Neutrophil (primary cell): ENCODE results near the gene ONECUT3.

ENCODE experiments used
- H3K27ac ChIP-seq: fragments of 200-600 bp; sonication (generic); 2 replicates; pipeline ENCODE4 v1.5.1; 2016; ENCODE audit warnings: mild to moderate bottlenecking, moderate library complexity
- H3K27me3 ChIP-seq: fragments of 200-600 bp; sonication (generic); 2 replicates; pipeline ENCODE4 v1.6.0; 2016; ENCODE audit warnings: mild to moderate bottlenecking
- H3K36me3 ChIP-seq: fragments of 200-600 bp; sonication (generic); 2 replicates; pipeline ENCODE4 v1.5.1; 2017
- H3K4me1 ChIP-seq, 2 experiments: fragments of 200-600 bp in 1 of 2; sonication (generic) in 1 of 2; 1 replicate in 1 of 2; 2 replicates in 1 of 2; pipeline versions ENCODE4 v1.5.1 to v1.6.1; 2013 to 2016; ENCODE audit warnings: low read depth in 1 of 2, low read length in 1 of 2, mild to moderate bottlenecking in 1 of 2, moderate library complexity in 1 of 2; ENCODE audit not compliant: control insufficient read depth in 1 of 2, insufficient read depth in 1 of 2
- H3K4me3 ChIP-seq, 2 experiments: fragments of 200-600 bp in 1 of 2; sonication (generic) in 1 of 2; 1 replicate in 1 of 2; 2 replicates in 1 of 2; pipeline ENCODE4 v1.5.1; 2013 to 2016; ENCODE audit warnings: low read depth in 1 of 2, low read length in 1 of 2, mild to moderate bottlenecking in 1 of 2, moderate library complexity in 1 of 2
- H3K9me3 ChIP-seq: fragments of 200-600 bp; sonication (generic); 2 replicates; pipeline ENCODE4 v1.5.1; 2016
- TF ChIP-seq, protein P1 (sequence below): fragments of 200-600 bp; sonication (generic); IDR thresholded peaks from 2 replicates; pipeline ENCODE4 v1.5.1; 2016; ENCODE audit warnings: antibody characterized with exemption

ONECUT3 gene

DNA sequence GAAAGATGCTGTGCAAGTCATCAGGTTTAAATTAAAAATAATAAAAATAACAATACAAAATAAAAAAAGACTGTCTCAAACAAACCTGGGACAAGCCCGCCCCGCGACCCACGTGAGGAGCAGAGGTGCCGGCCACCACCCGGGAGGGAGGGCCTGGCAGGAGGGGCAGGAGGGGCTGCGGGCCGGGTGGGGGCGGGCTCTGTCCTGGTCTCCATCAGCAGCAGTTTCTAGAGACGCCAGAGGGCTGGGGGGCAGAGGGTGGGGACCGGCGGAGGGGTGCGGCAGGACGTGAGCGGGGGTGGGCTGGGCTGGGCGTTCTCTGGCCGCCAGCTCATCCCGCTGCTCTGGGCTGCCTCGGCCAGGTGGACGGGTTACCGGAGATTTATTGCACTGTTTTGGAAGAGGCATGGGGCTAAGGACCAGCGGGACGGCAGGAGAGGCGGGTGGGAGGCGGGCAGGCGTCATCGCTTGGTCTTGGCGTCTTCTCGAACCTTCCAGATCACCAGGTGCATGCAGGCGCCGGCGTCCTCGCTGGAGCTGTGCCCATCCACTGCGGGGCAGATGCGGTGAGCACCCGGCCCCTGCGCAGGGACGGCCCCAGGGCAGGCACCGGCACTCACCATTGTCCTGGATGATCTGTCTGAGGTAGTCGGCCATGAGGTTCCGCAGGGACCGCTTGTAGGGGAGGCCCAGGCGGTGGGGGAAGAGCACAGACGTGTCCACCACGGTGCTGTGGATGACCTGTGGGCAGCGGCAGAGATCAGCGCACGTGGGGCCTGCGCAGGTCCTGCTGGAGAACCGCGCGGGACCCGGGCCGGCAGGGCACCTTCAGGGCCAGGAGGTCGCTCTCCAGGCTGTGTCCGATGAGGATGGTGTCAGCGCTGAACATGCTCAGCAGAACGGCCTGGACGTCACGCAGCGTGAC lies 62.6 kb downstream of the ONECUT3 start:
- Histone ChIP-seq H3K4me1 (peaks cover 16 to 18% of the 10 kb centered on the region in 2 experiments), H3K4me3 (no peak overlapping the region), H3K36me3 (peaks cover 64% of the 10 kb centered on the region), H3K27ac (no peak overlapping the region), H3K9me3 (no peaks in the 10 kb centered on the region), H3K27me3 (no peaks in the 10 kb centered on the region)
- TF ChIP-seq, protein P1, sequence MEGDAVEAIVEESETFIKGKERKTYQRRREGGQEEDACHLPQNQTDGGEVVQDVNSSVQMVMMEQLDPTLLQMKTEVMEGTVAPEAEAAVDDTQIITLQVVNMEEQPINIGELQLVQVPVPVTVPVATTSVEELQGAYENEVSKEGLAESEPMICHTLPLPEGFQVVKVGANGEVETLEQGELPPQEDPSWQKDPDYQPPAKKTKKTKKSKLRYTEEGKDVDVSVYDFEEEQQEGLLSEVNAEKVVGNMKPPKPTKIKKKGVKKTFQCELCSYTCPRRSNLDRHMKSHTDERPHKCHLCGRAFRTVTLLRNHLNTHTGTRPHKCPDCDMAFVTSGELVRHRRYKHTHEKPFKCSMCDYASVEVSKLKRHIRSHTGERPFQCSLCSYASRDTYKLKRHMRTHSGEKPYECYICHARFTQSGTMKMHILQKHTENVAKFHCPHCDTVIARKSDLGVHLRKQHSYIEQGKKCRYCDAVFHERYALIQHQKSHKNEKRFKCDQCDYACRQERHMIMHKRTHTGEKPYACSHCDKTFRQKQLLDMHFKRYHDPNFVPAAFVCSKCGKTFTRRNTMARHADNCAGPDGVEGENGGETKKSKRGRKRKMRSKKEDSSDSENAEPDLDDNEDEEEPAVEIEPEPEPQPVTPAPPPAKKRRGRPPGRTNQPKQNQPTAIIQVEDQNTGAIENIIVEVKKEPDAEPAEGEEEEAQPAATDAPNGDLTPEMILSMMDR = no peak

DNA sequence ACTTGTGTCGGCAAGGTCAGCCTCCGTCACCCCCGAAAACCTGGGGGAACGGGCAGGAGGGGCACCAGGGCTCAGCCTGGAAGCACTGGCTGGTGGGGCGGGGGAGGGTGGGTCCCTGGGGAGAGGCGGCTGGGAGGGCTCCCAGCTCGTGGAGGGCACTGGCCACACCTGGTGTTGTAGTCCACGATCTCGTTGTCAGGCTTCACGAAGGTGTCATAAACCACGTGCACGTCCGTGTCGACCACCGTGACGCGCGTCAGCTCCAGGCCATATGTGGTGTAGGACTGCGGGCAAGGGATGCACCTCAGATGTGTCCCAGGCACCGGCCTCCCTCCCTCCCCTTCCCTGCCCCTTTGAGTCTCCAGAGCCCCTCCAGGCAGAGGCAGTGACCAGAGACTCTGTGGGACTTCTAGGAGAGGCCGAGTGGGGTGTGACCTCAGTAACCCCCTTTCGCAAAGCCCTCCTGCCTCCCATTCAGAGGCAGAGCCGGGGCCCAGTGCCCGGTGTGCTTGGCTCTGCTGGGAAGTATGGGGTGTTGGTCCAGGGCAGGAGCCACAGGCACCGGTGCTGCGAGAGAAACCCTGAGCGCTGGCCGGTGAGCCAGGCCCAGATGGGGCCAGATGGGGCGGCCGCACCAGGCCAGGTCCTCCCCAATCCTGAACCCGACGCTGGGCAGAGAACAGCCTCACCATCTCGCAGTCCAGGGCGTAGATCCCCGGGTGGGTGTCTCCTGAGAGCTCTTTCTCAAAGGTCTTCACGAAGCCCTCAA lies 63.4 kb downstream of the ONECUT3 start:
- Histone ChIP-seq H3K4me3 (no peak overlapping the region), H3K36me3 (peaks cover 72% of the 10 kb centered on the region), H3K9me3 (no peaks in the 10 kb centered on the region), H3K27me3 (no peaks in the 10 kb centered on the region), H3K27ac (no peak overlapping the region), H3K4me1 (peaks cover 12 to 13% of the 10 kb centered on the region in 2 experiments)
- TF ChIP-seq, protein P1 = no peak

GRCh38 chr19:1817553-1818179 lies 64.4 kb downstream of the ONECUT3 start:
- Histone ChIP-seq H3K27me3 (no peaks in the 10 kb centered on the region), H3K9me3 (no peaks in the 10 kb centered on the region), H3K27ac (no peak overlapping the region), H3K4me1 (peaks cover 8 to 10% of the 10 kb centered on the region in 2 experiments), H3K36me3 (peaks cover 81% of the 10 kb centered on the region), H3K4me3 (no peak overlapping the region)
- TF ChIP-seq, protein P1 = no peak

DNA sequence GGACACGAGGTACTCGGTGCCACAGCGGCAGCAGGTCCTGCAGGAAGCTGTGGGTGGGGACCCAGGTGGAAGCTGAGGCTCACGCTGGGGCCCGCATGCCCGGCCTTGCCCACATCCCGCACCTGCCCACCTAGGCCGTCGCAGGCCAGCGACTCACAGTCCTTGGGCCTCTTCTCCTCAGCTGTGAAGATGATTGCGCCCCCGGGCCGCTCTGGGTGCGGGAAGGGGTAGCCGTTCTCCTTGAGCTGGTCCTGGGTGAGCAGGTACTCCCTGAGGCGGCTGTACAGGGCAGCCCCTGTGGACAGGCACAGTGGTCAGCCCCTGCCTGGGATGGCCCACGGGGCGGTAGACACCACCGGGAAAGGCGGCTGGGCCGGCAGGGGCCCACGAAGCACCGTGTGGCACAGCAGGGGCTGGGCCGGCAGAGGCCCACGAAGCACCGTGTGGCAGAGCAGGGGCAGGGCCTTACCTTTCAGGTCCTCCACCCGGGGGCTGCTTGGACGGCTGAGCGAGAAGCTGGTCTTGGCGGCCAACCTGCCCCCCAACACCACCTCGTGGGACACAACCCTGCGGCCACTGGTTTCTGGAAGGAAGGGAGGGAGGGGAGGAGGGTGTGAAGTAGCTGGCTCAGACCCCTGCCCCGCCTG lies 65.4 kb downstream of the ONECUT3 start:
- Histone ChIP-seq H3K27ac (no peak overlapping the region), H3K27me3 (no peaks in the 10 kb centered on the region), H3K36me3 (peaks cover 91% of the 10 kb centered on the region), H3K4me1 (no peaks in the 10 kb centered on the region), H3K9me3 (no peaks in the 10 kb centered on the region), H3K4me3 (no peak overlapping the region)
- TF ChIP-seq, protein P1 = no peak
